C4-2B (cell line): ENCODE results near the gene GMPS.

Experiments used
- CTCF ChIP-seq: fragments of 450-650 bp; conservative IDR thresholded peaks from 2 replicates; pipeline ENCODE4 v1.5.1; 2017; ENCODE audit warnings: mild to moderate bottlenecking
- ZFX ChIP-seq: fragments of 450-650 bp; IDR thresholded peaks from 2 replicates; pipeline ENCODE4 v1.6.1; 2017

- TF ChIP-seq CTCF, result no peak
- TF ChIP-seq ZFX, result no peak
Measured at GRCh38 chr3:155889952-155890351, 19.5 kb downstream of the GMPS start.
